GM18867 (cell line): ENCODE measurements around the gene TPM2.
A peak's percentile ranks its signal among the peaks of the same experiment; 100 is the strongest.

Experiments
- ATAC-seq: cut with Tn5 transposase; IDR thresholded peaks from one replicate; pipeline ENCODE4 v1.9.1; 2021; ENCODE audit warnings: mild to moderate bottlenecking, moderate library complexity; ENCODE audit not compliant: unreplicated experiment

TPM2 gene

GRCh38 chr9:35696520-35697215 lies 6.9 kb upstream of the TPM2 start:
- ATAC-seq: peak; percentile 70

- ATAC-seq: no peak
Observed at GRCh38 chr9:35695943-35696401, 6.2 kb upstream of the TPM2 start.

- ATAC-seq: no peak
Observed at GRCh38 chr9:35691757-35692301, 2.1 kb upstream of the TPM2 start.

- ATAC-seq: no peak
Observed at GRCh38 chr9:35691334-35691650, 1.6 kb upstream of the TPM2 start.

- ATAC-seq: no peak
Observed at GRCh38 chr9:35690614-35691333, 1.0 kb upstream of the TPM2 start.

- ATAC-seq: no peak
Observed at GRCh38 chr9:35690294-35690613, 529 bp upstream of the TPM2 start.

GRCh38 chr9:35688558-35689541 lies 875 bp downstream of the TPM2 start:
- ATAC-seq: no peak

GRCh38 chr9:35687972-35688557 lies 1.7 kb downstream of the TPM2 start:
- no peak for ATAC-seq

- no peak for ATAC-seq
Observed at GRCh38 chr9:35687306-35687705, 2.4 kb downstream of the TPM2 start.

GRCh38 chr9:35686222-35687203 lies 3.2 kb downstream of the TPM2 start:
- ATAC-seq: no peak

- ATAC-seq: no peak
Observed at GRCh38 chr9:35685506-35685905, 4.2 kb downstream of the TPM2 start.

GRCh38 chr9:35684921-35685320 lies 4.8 kb downstream of the TPM2 start:
- ATAC-seq: no peak

- no peak for ATAC-seq
Observed at GRCh38 chr9:35683323-35683722, 6.4 kb downstream of the TPM2 start.

GRCh38 chr9:35682520-35683315 lies 7.0 kb downstream of the TPM2 start:
- no peak for ATAC-seq

- no peak for ATAC-seq
Observed at GRCh38 chr9:35682051-35682450, 7.7 kb downstream of the TPM2 start.

GRCh38 chr9:35681341-35682002 lies 8.3 kb downstream of the TPM2 start:
- no peak for ATAC-seq

GRCh38 chr9:35680331-35681105 lies 9.2 kb downstream of the TPM2 start:
- ATAC-seq: peak; percentile 75
